Ishikawa (cell line): Measurements from ENCODE around the gene IPPK.

Source experiments
- CEBPB ChIP-seq: IDR thresholded peaks from 2 replicates; pipeline ENCODE4 v1.6.1; 2012
- CREB1 ChIP-seq: IDR thresholded peaks from 2 replicates; pipeline ENCODE4 v1.6.1; 2012; ENCODE audit warnings: low read depth
- EGR1 ChIP-seq: IDR thresholded peaks from 2 replicates; pipeline ENCODE4 v1.6.1; 2012
- EP300 ChIP-seq: IDR thresholded peaks from 2 replicates; pipeline ENCODE4 v1.6.1; 2012; ENCODE audit warnings: borderline replicate concordance
- FOXM1 ChIP-seq: IDR thresholded peaks from 2 replicates; pipeline ENCODE4 v1.6.1; 2012; ENCODE audit warnings: low read depth, borderline replicate concordance
- NFIC ChIP-seq: IDR thresholded peaks from 2 replicates; pipeline ENCODE4 v1.6.1; 2012
- RAD21 ChIP-seq: IDR thresholded peaks from 2 replicates; pipeline ENCODE4 v1.6.1; 2012; ENCODE audit warnings: low read depth
- TAF1 ChIP-seq: IDR thresholded peaks from 2 replicates; pipeline ENCODE4 v1.6.1; 2012; ENCODE audit warnings: low read depth, mild to moderate bottlenecking
- TCF12 ChIP-seq: IDR thresholded peaks from 2 replicates; pipeline ENCODE4 v1.6.1; 2012; ENCODE audit warnings: low read depth
- TEAD4 ChIP-seq: IDR thresholded peaks from 2 replicates; pipeline ENCODE4 v1.6.1; 2012
- YY1 ChIP-seq: IDR thresholded peaks from 2 replicates; pipeline ENCODE4 v1.6.1; 2012; ENCODE audit warnings: low read depth
- ZBTB7A ChIP-seq: IDR thresholded peaks from 2 replicates; pipeline ENCODE4 v1.6.1; 2012; ENCODE audit warnings: low read depth
- TF ChIP-seq, protein P1 (sequence below): IDR thresholded peaks from 2 replicates; pipeline ENCODE4 v1.6.1; 2012
- TF ChIP-seq, protein P2 (sequence below): IDR thresholded peaks from 2 replicates; pipeline ENCODE4 v1.6.1; 2012; ENCODE audit warnings: low read depth, mild to moderate bottlenecking
- TF ChIP-seq, protein P3 (sequence below): IDR thresholded peaks from 2 replicates; pipeline ENCODE4 v1.6.1; 2012

The IPPK gene

DNA sequence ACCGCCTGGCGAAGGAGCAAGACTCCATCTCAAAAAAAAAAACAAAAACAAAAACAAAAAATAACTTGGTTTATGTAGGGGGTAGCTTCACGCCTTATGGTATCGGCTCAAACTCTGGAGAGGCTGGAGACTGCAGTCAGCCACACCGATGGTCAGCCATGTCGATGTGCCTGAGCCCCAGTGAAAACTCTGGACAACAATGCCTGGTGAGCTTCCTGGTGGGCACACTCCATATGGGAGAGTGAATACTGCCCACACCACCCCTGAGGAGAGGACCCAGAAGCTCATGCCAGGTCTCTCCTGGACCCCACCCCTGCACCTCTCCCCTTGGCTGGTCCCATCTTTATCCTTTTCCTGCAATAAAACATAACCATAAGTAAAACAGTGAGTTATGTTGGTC lies 19.6 kb downstream of the IPPK start:
- TF ChIP-seq YY1 (no peak), TCF12 (no peak), RAD21 (no peak), TAF1 (no peak), EGR1 (no peak), TEAD4 (no peak), CEBPB (no peak), NFIC (no peak), FOXM1 (no peak), ZBTB7A (no peak), CREB1 (no peak), EP300 (no peak)
- TF ChIP-seq, protein P1, sequence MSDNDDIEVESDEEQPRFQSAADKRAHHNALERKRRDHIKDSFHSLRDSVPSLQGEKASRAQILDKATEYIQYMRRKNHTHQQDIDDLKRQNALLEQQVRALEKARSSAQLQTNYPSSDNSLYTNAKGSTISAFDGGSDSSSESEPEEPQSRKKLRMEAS, result no peak
- TF ChIP-seq, protein P2, sequence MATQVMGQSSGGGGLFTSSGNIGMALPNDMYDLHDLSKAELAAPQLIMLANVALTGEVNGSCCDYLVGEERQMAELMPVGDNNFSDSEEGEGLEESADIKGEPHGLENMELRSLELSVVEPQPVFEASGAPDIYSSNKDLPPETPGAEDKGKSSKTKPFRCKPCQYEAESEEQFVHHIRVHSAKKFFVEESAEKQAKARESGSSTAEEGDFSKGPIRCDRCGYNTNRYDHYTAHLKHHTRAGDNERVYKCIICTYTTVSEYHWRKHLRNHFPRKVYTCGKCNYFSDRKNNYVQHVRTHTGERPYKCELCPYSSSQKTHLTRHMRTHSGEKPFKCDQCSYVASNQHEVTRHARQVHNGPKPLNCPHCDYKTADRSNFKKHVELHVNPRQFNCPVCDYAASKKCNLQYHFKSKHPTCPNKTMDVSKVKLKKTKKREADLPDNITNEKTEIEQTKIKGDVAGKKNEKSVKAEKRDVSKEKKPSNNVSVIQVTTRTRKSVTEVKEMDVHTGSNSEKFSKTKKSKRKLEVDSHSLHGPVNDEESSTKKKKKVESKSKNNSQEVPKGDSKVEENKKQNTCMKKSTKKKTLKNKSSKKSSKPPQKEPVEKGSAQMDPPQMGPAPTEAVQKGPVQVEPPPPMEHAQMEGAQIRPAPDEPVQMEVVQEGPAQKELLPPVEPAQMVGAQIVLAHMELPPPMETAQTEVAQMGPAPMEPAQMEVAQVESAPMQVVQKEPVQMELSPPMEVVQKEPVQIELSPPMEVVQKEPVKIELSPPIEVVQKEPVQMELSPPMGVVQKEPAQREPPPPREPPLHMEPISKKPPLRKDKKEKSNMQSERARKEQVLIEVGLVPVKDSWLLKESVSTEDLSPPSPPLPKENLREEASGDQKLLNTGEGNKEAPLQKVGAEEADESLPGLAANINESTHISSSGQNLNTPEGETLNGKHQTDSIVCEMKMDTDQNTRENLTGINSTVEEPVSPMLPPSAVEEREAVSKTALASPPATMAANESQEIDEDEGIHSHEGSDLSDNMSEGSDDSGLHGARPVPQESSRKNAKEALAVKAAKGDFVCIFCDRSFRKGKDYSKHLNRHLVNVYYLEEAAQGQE, result no peak
- TF ChIP-seq, protein P3, sequence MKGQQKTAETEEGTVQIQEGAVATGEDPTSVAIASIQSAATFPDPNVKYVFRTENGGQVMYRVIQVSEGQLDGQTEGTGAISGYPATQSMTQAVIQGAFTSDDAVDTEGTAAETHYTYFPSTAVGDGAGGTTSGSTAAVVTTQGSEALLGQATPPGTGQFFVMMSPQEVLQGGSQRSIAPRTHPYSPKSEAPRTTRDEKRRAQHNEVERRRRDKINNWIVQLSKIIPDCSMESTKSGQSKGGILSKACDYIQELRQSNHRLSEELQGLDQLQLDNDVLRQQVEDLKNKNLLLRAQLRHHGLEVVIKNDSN, result no peak

DNA sequence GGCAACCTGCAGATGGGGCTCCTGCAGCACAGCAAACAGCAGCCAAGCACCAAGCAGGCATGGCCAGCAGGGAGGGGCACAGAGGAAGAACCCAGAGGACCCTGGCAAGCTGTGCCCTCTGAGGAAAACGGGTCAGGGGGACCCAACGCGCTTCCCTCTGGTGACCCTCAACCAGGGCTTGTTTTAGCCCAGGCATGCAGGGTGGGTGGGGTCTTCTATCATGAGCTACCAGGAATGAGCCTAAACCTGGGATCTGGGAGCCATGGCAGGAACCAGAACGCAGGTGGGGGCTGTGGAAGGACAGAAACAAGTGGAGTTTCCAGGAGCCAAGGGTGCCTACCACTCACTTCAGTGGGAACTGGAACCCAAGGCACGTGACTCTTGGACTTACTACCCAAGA lies 20.9 kb downstream of the IPPK start:
- no peak for TF ChIP-seq TAF1
- no peak for TF ChIP-seq YY1
- TF ChIP-seq TCF12, result no peak
- no peak for TF ChIP-seq EGR1
- TF ChIP-seq, protein P3, result no peak
- TF ChIP-seq ZBTB7A, result no peak
- TF ChIP-seq, protein P2, result no peak
- TF ChIP-seq RAD21, result no peak
- no peak for TF ChIP-seq CREB1
- TF ChIP-seq, protein P1, result no peak
- TF ChIP-seq NFIC, result no peak
- no peak for TF ChIP-seq TEAD4
- TF ChIP-seq FOXM1, result no peak
- TF ChIP-seq EP300, result no peak
- no peak for TF ChIP-seq CEBPB

DNA sequence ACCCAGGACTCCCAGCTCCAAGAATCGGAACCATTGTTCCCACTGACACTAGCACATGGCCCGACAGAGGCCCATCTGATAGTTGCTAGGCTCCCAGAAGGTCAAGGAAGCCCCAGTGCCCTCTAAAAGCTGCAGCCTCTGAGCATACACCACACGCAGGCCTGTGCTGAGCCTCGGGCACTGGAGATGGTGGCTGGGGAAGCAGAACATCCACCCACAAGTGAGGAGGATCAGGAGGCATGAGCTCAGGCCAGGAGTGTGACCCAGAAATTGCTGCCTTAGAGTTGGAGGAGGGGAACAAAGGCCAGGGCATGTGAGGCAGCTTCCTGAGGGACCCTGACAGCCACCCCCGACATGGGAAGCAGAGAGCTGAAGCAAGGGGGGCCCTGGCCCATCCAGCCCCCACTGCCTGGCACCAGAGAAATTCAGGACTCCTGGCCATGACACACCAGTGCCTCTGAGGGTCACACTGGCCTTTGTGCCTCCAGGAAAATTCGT lies 21.4 kb downstream of the IPPK start:
- no peak for TF ChIP-seq EGR1
- no peak for TF ChIP-seq NFIC
- TF ChIP-seq CEBPB, result no peak
- TF ChIP-seq, protein P3, result no peak
- TF ChIP-seq ZBTB7A, result no peak
- no peak for TF ChIP-seq TAF1
- TF ChIP-seq CREB1, result no peak
- TF ChIP-seq RAD21, result no peak
- TF ChIP-seq, protein P2, result no peak
- TF ChIP-seq, protein P1, result no peak
- TF ChIP-seq TCF12, result no peak
- no peak for TF ChIP-seq YY1
- no peak for TF ChIP-seq FOXM1
- TF ChIP-seq TEAD4, result no peak
- TF ChIP-seq EP300, result no peak
